Endodermal cell (in vitro differentiated cells): Measurements from ENCODE around the gene FILIP1L. TPM values are rescaled to one million over a fixed set of nuclear protein-coding genes. Genes with fewer than 3 reads are reported as not detected.

Source experiments
- DNase-seq: peaks from one replicate; pipeline ENCODE4 v3.0.0-alpha.2; 2017
- H3K27ac ChIP-seq: 2 replicates; pipeline ENCODE4 v1.5.1; 2013; ENCODE audit warnings: mild to moderate bottlenecking, low read depth, low read length, moderate library complexity
- H3K27me3 ChIP-seq: 2 replicates; pipeline ENCODE4 v1.6.1; 2013; ENCODE audit warnings: mild to moderate bottlenecking, low read length, moderate library complexity; ENCODE audit not compliant: insufficient read depth, control insufficient read depth, poor library complexity, severe bottlenecking
- H3K36me3 ChIP-seq: 2 replicates; pipeline ENCODE4 v1.7.0; 2013; ENCODE audit warnings: mild to moderate bottlenecking, low read length, moderate library complexity; ENCODE audit not compliant: control insufficient read depth, insufficient read depth
- H3K4me1 ChIP-seq: one replicate; pipeline ENCODE4 v1.7.0; 2013; ENCODE audit warnings: low read length; ENCODE audit not compliant: control insufficient read depth, insufficient read depth
- H3K4me3 ChIP-seq: 2 replicates; pipeline ENCODE4 v1.5.1; 2013; ENCODE audit warnings: mild to moderate bottlenecking, low read length, moderate library complexity
- H3K9ac ChIP-seq: 2 replicates; pipeline ENCODE4 v1.6.1; 2013; ENCODE audit warnings: mild to moderate bottlenecking, low read length, moderate library complexity; ENCODE audit not compliant: poor library complexity, severe bottlenecking; ENCODE audit errors: extremely low read depth
- H3K9me3 ChIP-seq: 2 replicates; pipeline ENCODE4 v1.6.1; 2013; ENCODE audit warnings: mild to moderate bottlenecking, low read length, moderate library complexity; ENCODE audit not compliant: control insufficient read depth
- H3K27ac Mint-ChIP-seq: 2 replicates; pipeline ENCODE4 v1.8.0; 2020; ENCODE audit warnings: mixed read lengths
- H3K27me3 Mint-ChIP-seq: 2 replicates; pipeline ENCODE4 v1.8.0; 2021; ENCODE audit warnings: mild to moderate bottlenecking, mixed read lengths; ENCODE audit not compliant: insufficient read depth
- H3K36me3 Mint-ChIP-seq: 2 replicates; pipeline ENCODE4 v1.8.0; 2020; ENCODE audit warnings: low read depth, mixed read lengths
- H3K4me1 Mint-ChIP-seq: 2 replicates; pipeline ENCODE4 v1.8.0; 2020; ENCODE audit warnings: mixed read lengths
- H3K4me3 Mint-ChIP-seq: 2 replicates; pipeline ENCODE4 v1.8.0; 2020; ENCODE audit warnings: mild to moderate bottlenecking, moderate library complexity, mixed read lengths
- H3K9me3 Mint-ChIP-seq: 2 replicates; pipeline ENCODE4 v1.8.0; 2020; ENCODE audit warnings: mild to moderate bottlenecking, mixed read lengths
- CTCF ChIP-seq: fragments of 200-600 bp; sonication (generic); conservative IDR thresholded peaks from 2 replicates; pipeline ENCODE4 v1.5.0; 2021; ENCODE audit warnings: antibody characterized with exemption, mild to moderate bottlenecking
- WGBS, 2 experiments: methylation state at CpG; one replicate each; pipeline versions ENCODE4 v1.1.5 to v1.1.7; 2013; ENCODE audit warnings: missing lambda C conversion rate in 2 of 2, mixed read lengths in 1 of 2; ENCODE audit not compliant: insufficient coverage in 1 of 2, insufficient read length in 1 of 2; 5-methylcytosine and 5-hydroxymethylcytosine counted together
- total RNA-seq, 2 donors: library from RNA; stranded (reverse); fragmentation: NEBNext Ultra II Directional in 1 of 2; extraction: Animal tissue kit (Norgen Biotek cat#: 25700) in 1 of 2; gene quantifications; 2 replicates in 1 of 2; 3 replicates in 1 of 2; pipeline ENCODE4 v1.2.1, GENCODE V29; 2021

Gene FILIP1L
- total RNA-seq, 2 donors from 2014 or later, result 0.84 to 2.5 TPM

- no peak overlapping the region for H3K27ac ChIP-seq
- H3K27me3 ChIP-seq, result no peaks in the 10 kb centered on the region
- no peaks in the 10 kb centered on the region for H3K27me3 Mint-ChIP-seq
- H3K36me3 ChIP-seq, result no peaks in the 10 kb centered on the region
- peak overlapping the region; percentile 19 for H3K4me3 ChIP-seq
- H3K4me1 Mint-ChIP-seq, result peaks cover 28% of the 10 kb centered on the region
- H3K4me1 ChIP-seq, result peaks cover 7% of the 10 kb centered on the region
- H3K9ac ChIP-seq, result no peak overlapping the region
- H3K4me3 Mint-ChIP-seq, result no peak overlapping the region
- peaks cover 24% of the 10 kb centered on the region for H3K36me3 Mint-ChIP-seq
- H3K9me3 Mint-ChIP-seq, result peaks cover 25% of the 10 kb centered on the region
- no peak for DNase-seq
- H3K9me3 ChIP-seq, result peaks cover 29% of the 10 kb centered on the region
- H3K27ac Mint-ChIP-seq, result no peak overlapping the region
- no peak for TF ChIP-seq CTCF
Observed at GRCh38 chr3:100155590-100155989, 41.3 kb upstream of the FILIP1L start.

- no peaks in the 10 kb centered on the region for H3K36me3 ChIP-seq
- no peak overlapping the region for H3K4me3 Mint-ChIP-seq
Observed at GRCh38 chr3:100155128-100155527, 40.8 kb upstream of the FILIP1L start.

GRCh38 chr3:100154171-100154570, 39.9 kb upstream of the FILIP1L start:
- Histone ChIP-seq H3K4me3 (no peak overlapping the region), H3K9ac (no peak overlapping the region), H3K27me3 (no peaks in the 10 kb centered on the region), H3K9me3 (peaks cover 29% of the 10 kb centered on the region), H3K4me1 (peaks cover 7% of the 10 kb centered on the region), H3K36me3 (no peaks in the 10 kb centered on the region), H3K27ac (no peak overlapping the region)
- Mint-ChIP-seq H3K27me3 (no peaks in the 10 kb centered on the region), H3K4me1 (peaks cover 37% of the 10 kb centered on the region), H3K27ac (no peak overlapping the region), H3K9me3 (peaks cover 25% of the 10 kb centered on the region), H3K4me3 (no peak overlapping the region), H3K36me3 (peaks cover 24% of the 10 kb centered on the region)
- no CpG with 5 or more reads among the region's 1 CpG for WGBS, 2 experiments
- no peak for TF ChIP-seq CTCF
- DNase-seq, result no peak

More at GRCh38 chr3:100155128-100155527, 40.8 kb upstream of the FILIP1L start:
- Histone ChIP-seq H3K9me3 (peaks cover 29% of the 10 kb centered on the region), H3K27me3 (no peaks in the 10 kb centered on the region), H3K9ac (no peak overlapping the region), H3K4me3 (peak overlapping the region; percentile 19), H3K27ac (no peak overlapping the region), H3K4me1 (peaks cover 7% of the 10 kb centered on the region)
- Mint-ChIP-seq H3K9me3 (peaks cover 25% of the 10 kb centered on the region), H3K36me3 (peaks cover 24% of the 10 kb centered on the region), H3K27ac (no peak overlapping the region), H3K27me3 (no peaks in the 10 kb centered on the region), H3K4me1 (peaks cover 29% of the 10 kb centered on the region)
- no peak for TF ChIP-seq CTCF
- DNase-seq, result no peak
